Stimulated activated CD8-positive, alpha-beta memory T cell treated with anti-CD3 and anti-CD28 coated beads, Interleukin-2, amount 100 ng/mL, for 48 hours (primary cell): ENCODE data around the gene ARFGAP1.
"Not testable (repeated sequence)": the region's sequence is repeated elsewhere in the genome, so short reads cannot be mapped to it uniquely, and the experiment has no call there.

ENCODE experiments used
- DNase-seq, 2 donors: peaks; one replicate each; pipeline ENCODE4 v3.0.0-alpha.2; 2020; ENCODE audit warnings: low read depth in 2 of 2

The ARFGAP1 gene

GRCh38 chr20:63332488-63333240 is 60.1 kb downstream of the ARFGAP1 start:
- DNase-seq: no peak

- no peak for DNase-seq
Observed at GRCh38 chr20:63333241-63333836, 60.7 kb downstream of the ARFGAP1 start.

DNA sequence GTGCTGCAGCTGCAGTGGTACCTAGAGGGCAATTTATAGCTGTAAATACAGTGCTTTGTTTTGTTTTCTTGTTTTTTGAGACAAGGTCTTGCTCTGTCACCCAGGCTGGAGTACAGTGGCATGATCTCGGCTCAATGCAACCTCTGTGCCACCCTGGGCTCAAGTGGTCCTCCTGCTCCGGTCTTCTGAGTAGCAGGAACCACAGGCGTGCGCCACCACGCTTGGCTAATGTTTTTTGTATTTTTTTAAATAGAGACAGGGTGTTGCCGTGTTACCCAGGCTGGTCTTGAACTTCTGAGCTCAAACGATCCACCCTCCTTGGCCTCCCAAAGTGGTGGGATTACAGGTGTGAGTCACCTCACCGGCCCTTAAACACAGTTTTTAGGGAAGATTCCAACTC is 61.7 kb downstream of the ARFGAP1 start:
- DNase-seq: no peak

DNA sequence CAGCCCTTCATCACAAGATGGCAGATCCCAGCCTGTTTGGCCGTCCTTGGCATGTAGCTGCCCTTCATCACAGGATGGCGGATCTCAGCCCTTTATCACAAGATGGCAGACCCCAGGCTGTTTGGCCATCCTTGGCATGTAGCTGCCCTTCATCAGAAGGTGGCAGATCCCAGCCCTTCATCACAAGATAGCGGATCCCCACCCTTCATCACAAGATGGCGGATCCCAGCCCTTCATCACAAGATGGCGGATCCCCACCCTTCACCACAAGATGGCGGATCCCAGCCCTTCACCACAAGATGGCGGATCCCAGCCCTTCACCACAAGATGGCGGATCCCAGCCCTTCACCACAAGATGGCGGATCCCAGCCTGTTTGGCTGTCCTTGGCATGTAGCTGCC is 62.4 kb downstream of the ARFGAP1 start:
- not testable (repeated sequence) for DNase-seq

DNA sequence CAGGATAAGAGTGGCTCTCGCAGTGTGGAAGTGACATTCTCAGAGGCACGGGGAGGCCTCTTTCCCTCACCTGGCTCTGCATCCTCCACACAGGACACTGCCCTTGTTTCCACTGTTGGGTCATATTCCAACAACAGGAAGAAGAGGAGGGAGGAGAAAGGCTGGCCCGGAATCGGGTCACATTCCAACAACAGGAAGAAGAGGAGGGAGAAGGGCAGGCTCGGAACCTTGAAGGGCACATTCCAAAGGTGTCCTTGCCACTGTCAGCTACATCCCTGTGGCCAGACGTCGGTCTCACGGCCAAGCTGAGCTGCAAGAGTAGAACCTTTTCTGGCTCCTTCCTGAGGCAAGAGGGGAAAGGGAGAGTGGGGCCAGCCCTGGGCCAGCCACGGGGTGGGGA is 63.1 kb downstream of the ARFGAP1 start:
- no peak for DNase-seq

GRCh38 chr20:63336232-63336752 is 63.7 kb downstream of the ARFGAP1 start:
- no peak for DNase-seq

DNA sequence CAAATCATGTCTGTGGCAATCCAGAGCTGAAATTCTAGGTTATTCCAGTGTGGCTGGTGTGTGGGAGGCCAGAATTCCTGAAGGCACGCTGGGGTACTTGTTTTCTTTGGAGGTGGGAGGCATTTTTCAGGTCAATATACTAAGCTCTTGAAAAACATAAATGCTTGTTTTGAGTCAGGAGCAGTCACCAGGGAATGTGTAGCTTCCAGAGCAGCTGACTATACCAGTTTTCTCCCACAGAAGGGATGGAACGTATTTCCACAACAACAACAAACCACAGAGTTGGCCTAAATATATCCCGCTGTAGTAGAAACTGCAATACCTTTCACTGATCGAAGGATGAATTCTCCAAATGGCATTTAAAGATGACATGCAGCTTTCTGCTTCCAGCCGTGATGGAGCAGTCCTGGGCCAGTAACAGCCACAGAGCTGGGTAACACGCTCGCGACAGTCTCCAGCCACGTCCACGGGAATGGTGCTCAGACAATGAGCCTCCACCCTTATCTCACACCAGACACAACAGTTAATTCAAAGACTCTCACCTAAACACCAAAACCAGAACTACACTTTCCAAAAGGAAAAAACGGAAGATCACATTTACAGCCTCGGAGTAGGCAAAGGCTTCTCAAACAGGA is 65.3 kb downstream of the ARFGAP1 start:
- DNase-seq: no peak
